Stimulated activated naive B cell treated with anti-CD40 and anti-IgM and Interleukin-4, amounts not matched to agents 10 μg/mL and 1 μg/mL and 100 μg/mL, for 72 hours (primary cell): ENCODE measurements around the gene TLE3.

Source experiments
- ATAC-seq, 2 donors: fragments of 150-1000 bp; cut with Tn5 transposase; replicated peaks; 2 replicates each; pipeline ENCODE4 v1.10.0; 2021; ENCODE audit warnings: moderate library complexity in 1 of 2
- DNase-seq: peaks from one replicate; pipeline ENCODE4 v3.0.0; 2021
- H3K27ac Mint-ChIP-seq: one replicate; pipeline ENCODE4 v1.8.0; 2022; ENCODE audit warnings: mild to moderate bottlenecking, mixed read lengths
- H3K27me3 Mint-ChIP-seq, 2 donors: one replicate each; pipeline ENCODE4 v1.8.0; 2022; ENCODE audit warnings: mixed read lengths in 2 of 2
- H3K36me3 Mint-ChIP-seq, 2 donors: one replicate each; pipeline ENCODE4 v1.8.0; 2022; ENCODE audit warnings: mixed read lengths in 2 of 2, mild to moderate bottlenecking in 1 of 2
- H3K4me1 Mint-ChIP-seq, 2 donors: one replicate each; pipeline ENCODE4 v1.8.0; 2022; ENCODE audit warnings: mixed read lengths in 2 of 2, mild to moderate bottlenecking in 1 of 2
- H3K4me3 Mint-ChIP-seq, 2 donors: one replicate each; pipeline ENCODE4 v1.8.0; 2022; ENCODE audit warnings: mild to moderate bottlenecking in 2 of 2, mixed read lengths in 2 of 2, moderate library complexity in 1 of 2
- H3K9me3 Mint-ChIP-seq, 2 donors: one replicate each; pipeline ENCODE4 v1.8.0; 2022; ENCODE audit warnings: mixed read lengths in 2 of 2, mild to moderate bottlenecking in 1 of 2

TLE3 gene

DNA sequence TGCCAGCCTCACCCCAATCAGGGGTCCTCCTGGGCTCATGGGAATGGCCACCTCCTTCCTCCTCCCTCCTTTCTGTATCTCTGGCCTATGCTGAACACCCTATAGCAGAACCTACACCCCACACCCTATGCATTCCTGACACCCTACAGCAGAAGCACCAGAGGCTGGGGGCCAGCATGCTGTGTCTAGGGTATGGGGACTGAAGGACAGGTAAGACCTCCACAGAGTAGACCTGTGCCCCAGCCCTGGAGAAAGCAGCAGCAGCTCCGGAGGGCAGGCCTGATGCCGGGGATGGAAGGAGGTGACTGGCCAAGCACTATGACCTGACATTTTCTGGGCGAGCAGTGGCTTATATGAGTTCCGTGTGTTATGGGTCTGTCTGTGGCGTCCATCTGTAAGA lies 66.9 kb downstream of the TLE3 start:
- no peak for DNase-seq
- no peaks in the 10 kb centered on the region for H3K9me3 Mint-ChIP-seq
- peaks cover 13 to 14% of the 10 kb centered on the region in 2 donors for H3K4me1 Mint-ChIP-seq
- peak overlapping the region; percentile 39 for H3K27ac Mint-ChIP-seq
- no peak for ATAC-seq
- no peak overlapping the region for H3K4me3 Mint-ChIP-seq
- peaks cover 15 to 26% of the 10 kb centered on the region in 2 donors for H3K27me3 Mint-ChIP-seq
- no peaks in the 10 kb centered on the region for H3K36me3 Mint-ChIP-seq

DNA sequence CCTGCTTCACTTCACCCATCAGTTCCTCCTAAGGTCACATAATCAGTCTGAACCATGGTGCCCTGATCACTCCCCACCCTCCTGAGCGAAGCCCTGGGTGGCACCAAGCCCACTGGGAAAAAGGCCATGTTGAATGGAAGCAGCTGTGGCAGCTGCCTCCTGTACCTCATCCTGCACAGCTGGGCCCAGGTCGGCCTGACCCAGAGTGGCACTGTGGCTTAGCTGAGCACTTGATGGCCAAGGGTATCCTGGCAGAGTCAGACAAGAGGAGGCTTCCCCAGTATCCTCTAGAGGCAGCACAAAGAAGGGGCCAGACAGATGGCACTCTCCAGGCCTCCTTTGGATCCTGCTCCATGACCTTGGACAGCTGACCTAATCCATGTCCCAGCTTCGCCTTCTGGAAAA lies 68.4 kb downstream of the TLE3 start:
- Mint-ChIP-seq H3K36me3 (no peaks in the 10 kb centered on the region), H3K4me3 (no peak overlapping the region), H3K4me1 (peaks cover 4 to 7% of the 10 kb centered on the region in 2 donors), H3K27me3 (peaks cover 31 to 41% of the 10 kb centered on the region in 2 donors), H3K9me3 (no peaks in the 10 kb centered on the region), H3K27ac (no peak overlapping the region)
- DNase-seq (no peak), ATAC-seq (no peak)

DNA sequence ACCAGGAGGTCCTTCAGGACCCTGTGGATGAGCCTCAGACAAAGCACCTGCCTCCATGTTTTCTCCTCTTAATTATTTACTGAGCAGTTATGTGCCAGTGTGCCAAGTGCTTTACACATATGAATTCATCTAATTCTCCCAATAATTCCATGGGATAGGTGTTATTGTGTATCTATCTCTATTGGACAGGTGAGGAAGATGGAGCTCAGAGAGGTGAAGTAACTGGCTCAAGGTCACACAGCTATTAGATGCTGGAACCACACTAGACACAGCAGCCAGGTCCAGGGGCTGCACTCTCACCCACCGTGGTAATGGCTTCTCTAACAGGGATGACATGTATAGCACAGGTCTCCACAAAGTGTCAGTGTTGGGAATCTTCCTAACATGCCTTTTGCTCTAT lies 70.2 kb downstream of the TLE3 start:
- no peaks in the 10 kb centered on the region for H3K36me3 Mint-ChIP-seq
- DNase-seq, result no peak
- H3K27me3 Mint-ChIP-seq, result peaks cover 36 to 56% of the 10 kb centered on the region in 2 donors
- peaks cover 12 to 15% of the 10 kb centered on the region in 2 donors for H3K4me1 Mint-ChIP-seq
- H3K9me3 Mint-ChIP-seq, result no peaks in the 10 kb centered on the region
- no peak overlapping the region for H3K27ac Mint-ChIP-seq
- H3K4me3 Mint-ChIP-seq, result no peak overlapping the region
- no peak for ATAC-seq

DNA sequence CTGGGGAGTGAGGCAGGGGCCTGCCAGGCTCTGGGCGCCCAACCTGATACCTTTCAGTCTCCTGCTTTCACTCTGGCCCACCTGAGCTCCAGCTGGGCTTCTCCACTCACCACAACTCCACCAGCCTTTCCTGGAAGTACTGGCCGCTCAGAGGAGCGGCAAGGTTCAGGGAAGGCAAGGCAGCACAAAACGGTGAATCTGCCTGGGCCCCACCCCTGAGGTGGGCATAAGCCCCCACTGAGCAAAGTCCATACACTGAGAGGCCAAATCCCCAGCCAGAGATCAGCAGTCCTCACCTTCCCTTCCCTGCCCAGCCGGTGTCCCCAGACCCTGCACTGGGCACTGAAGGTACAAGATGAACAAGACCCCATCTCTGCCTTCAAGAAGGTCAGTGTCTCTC lies 70.7 kb downstream of the TLE3 start:
- H3K27ac Mint-ChIP-seq, result no peak overlapping the region
- peaks cover 0 to 2% of the 10 kb centered on the region in 2 donors for H3K36me3 Mint-ChIP-seq
- H3K4me1 Mint-ChIP-seq, result peaks cover 12 to 16% of the 10 kb centered on the region in 2 donors
- DNase-seq (no peak), ATAC-seq (no peak)
- H3K27me3 Mint-ChIP-seq, result peaks cover 41 to 62% of the 10 kb centered on the region in 2 donors
- no peak overlapping the region for H3K4me3 Mint-ChIP-seq
- H3K9me3 Mint-ChIP-seq, result no peaks in the 10 kb centered on the region

DNA sequence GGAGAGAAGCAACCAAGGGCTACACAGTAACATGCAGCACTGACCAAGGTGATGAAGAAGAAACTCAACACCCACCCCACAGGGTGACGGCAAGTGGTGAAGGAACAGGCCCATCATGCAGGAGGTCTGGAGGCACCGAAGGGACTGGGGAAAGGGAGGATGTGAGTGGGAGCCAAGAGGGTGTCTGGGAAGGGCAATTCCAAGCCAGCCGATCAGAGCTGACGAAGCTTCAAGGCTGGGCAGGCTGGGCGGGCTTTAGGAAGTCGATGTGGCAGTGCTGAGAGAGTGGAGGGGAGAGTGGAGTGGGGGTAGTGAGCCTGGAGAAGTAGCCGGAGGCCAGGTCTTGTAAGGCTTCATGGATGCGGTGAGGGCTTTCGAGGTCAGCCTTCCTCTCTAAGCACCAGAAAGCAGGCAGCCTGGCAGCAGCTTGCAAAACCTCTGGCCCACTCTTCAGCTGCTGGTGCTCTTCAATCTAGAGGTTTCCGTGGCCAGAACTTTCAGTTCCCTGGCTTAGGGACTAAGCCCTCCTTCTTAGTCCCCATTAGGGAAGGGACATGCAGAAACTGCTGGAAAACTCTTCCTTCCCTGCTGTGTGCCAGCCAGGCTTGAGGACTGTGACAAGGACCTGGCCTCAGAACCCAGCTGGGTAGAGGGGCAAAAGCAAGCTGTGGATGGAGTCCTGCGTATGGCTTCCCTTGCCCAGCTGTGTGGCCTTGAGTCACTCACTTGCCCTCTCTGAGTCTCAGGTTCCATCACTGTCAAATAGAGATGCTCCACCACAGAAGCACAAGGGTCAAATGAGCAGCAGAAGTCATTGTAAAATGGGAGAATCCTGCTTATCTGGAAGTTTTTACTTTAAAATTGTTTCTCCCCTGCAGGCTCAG lies 72.1 kb downstream of the TLE3 start:
- no peak overlapping the region for H3K4me3 Mint-ChIP-seq
- H3K27ac Mint-ChIP-seq, result no peak overlapping the region

DNA sequence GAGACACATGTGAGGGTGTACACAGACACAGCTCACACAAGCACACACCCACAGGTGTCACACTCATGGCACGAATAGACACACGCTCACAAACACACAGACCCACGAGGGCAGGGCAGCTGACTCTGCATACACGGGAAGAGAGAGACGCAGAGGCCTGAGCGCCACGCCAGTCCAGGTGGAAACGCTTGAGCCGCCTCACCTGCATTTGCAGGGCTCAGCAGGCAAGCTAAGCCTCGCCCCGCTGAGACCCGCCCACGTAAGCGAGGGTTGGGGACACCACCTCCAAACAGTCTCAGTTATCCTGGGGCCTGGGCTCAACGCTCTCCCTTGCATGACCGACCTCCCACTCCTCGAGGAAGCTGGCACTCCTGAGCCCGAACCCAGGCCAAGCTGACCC lies 73.2 kb downstream of the TLE3 start:
- no peak for DNase-seq
- H3K9me3 Mint-ChIP-seq, result no peaks in the 10 kb centered on the region
- peaks cover 37 to 61% of the 10 kb centered on the region in 2 donors for H3K27me3 Mint-ChIP-seq
- H3K4me1 Mint-ChIP-seq, result peaks cover 12 to 18% of the 10 kb centered on the region in 2 donors
- no peak overlapping the region for H3K27ac Mint-ChIP-seq
- no peak overlapping the region for H3K4me3 Mint-ChIP-seq
- peaks cover 0 to 2% of the 10 kb centered on the region in 2 donors for H3K36me3 Mint-ChIP-seq
- no peak for ATAC-seq

More for the DNA sequence above, 72.1 kb downstream of the TLE3 start:
- H3K27me3 Mint-ChIP-seq, result peaks cover 38 to 62% of the 10 kb centered on the region in 2 donors
- H3K36me3 Mint-ChIP-seq, result peaks cover 0 to 2% of the 10 kb centered on the region in 2 donors
- ATAC-seq, result no peak
- H3K4me1 Mint-ChIP-seq, result peaks cover 12 to 16% of the 10 kb centered on the region in 2 donors
- DNase-seq, result no peak
- H3K9me3 Mint-ChIP-seq, result no peaks in the 10 kb centered on the region

DNA sequence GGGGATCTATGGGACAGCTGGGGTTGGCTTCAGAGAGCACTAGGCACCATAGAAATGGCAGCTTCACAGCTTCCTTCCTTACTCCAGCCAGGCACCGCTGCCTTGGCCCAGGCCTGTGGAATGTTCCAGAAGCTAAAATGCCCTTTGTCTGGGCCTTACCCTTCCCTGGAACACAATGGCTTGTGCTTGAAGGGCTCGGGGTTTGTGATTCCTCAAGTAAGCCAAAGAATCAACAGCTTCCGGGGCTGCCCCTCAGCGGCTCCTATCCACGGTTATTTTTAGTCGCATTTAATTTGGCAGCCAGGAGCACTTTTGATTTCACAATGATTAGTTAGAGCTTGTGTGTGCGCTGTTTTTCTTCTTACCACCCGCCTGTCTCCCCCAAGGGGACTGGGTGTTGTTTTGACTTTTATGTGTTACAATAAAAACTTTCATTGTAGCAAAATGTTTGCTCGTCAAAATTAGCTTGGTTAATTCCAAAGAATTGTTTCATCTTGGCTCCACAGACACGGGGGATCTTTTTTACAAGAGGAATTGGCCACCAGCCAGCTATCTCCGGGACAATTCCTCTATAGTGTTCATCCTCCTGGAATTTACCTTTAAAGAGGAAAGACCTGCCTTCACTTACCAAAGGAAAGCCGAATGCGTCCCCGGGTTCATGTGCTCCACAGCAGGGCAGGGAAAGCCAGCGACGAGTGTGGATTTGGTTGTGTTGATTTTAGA lies 73.8 kb downstream of the TLE3 start:
- no peak overlapping the region for H3K27ac Mint-ChIP-seq
- no peak for ATAC-seq
- no peak for DNase-seq
- H3K36me3 Mint-ChIP-seq, result peaks cover 0 to 2% of the 10 kb centered on the region in 2 donors
- H3K4me1 Mint-ChIP-seq, result peaks cover 18 to 23% of the 10 kb centered on the region in 2 donors
- no peaks in the 10 kb centered on the region for H3K9me3 Mint-ChIP-seq
- H3K27me3 Mint-ChIP-seq, result peaks cover 38 to 60% of the 10 kb centered on the region in 2 donors
- no peak overlapping the region for H3K4me3 Mint-ChIP-seq

DNA sequence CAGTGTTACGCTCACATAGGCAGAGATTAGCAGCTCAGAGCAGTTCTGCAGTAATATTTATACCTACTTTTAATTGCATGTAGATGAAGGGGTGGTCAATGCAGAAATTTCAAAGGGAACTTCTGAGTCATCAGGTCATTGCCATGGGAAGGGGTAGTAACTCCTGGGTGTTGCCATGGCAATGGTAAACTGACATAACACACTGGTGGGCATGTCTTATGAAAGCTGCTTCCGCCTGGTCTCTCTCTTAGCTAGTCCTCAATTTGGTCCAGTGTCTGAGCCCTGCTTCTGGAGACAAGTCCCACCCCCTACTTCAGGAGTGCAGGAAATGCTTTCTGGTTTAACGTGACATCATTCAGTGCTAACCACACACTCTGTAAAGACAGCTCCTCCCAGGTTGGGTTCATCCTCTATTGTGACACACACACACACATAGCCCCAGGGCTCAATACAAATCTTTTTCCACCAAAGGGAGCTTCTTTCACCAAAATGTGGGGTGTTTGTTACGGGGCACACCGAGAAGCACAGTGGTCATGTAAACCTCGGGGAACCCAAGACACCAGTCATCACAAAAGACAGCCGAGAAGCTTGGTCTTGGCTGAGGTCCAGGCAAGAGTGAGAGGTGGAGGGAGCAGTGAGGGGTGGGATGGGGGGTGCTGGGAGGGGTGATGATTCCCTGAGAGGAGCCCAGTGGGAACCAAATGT lies 74.5 kb downstream of the TLE3 start:
- H3K27ac Mint-ChIP-seq, result peak overlapping the region; percentile 53
- ATAC-seq, result peak; percentile 83 to 85
- no peaks in the 10 kb centered on the region for H3K9me3 Mint-ChIP-seq
- H3K27me3 Mint-ChIP-seq, result peaks cover 38 to 59% of the 10 kb centered on the region in 2 donors
- DNase-seq, result no peak
- no peak overlapping the region for H3K4me3 Mint-ChIP-seq
- H3K4me1 Mint-ChIP-seq, result peaks cover 21 to 23% of the 10 kb centered on the region in 2 donors
- H3K36me3 Mint-ChIP-seq, result peaks cover 0 to 2% of the 10 kb centered on the region in 2 donors

DNA sequence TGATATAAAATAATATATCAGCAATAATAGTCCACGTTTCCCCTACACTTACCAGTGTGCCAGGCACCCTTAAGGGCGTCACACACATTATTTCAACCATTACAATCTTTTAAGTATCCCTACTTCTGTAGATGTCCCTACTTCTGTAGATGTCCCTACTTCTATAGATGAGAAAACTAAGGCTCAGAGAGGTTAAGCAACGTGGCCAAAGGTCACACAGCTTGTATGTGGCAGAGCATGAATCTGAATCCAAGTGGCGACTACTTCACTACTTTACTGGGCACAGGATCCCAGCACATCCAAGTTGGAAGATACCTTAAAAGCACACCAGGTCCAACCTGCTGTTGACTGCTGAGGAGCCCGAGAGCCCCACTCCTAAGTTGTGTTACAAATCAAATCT lies 77.5 kb downstream of the TLE3 start:
- Mint-ChIP-seq H3K27ac (no peak overlapping the region), H3K36me3 (peaks cover 2 to 7% of the 10 kb centered on the region in 2 donors), H3K9me3 (peaks cover 3% of the 10 kb centered on the region in 2 donors), H3K27me3 (peaks cover 40 to 45% of the 10 kb centered on the region in 2 donors), H3K4me1 (peaks cover 39 to 47% of the 10 kb centered on the region in 2 donors), H3K4me3 (no peak overlapping the region)
- ATAC-seq, result no peak
- no peak for DNase-seq

DNA sequence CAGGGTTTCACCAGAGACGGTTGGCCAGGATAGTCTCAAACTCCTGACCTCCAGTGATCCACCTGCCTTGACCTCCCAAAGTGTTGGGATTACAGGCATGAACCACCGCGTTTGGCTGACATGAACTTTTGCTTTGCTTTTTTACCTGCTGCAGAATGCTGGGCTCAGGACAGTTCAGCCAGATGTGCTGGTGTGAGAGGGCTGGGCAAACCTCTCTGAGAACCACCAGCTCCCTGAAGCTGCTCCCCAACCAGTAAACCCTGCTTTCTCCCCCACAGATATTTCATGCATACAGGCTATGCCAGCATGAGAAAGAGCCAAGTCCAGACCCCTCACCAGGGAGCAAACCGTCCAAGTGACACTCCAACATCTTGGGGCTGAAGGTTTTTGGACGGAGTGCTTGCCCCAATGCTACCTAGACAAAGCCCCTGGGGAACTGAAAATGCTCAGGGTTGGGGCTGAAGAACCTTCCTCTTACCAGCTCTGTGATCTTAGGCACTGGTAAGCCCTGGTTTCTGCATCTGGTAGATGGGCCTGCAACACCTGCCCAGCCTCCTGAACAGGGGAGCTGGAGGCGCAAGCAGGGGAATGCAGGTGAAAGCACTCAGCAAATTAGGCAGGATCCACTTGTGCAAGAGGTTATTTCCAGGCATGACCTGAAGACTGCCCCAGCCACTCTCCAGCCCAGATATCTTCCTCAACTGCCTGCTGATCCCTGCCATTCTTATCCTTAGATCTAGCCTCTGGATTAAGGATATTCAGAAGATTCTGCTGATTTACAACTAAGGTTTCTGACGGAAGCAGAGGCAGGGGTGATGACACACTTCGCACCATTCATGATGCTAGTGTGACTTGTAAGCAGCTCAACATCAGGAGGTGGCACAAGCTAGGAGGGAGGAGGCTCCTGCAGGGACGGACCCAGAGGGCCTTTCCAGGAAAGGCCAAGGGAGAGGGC lies 78.8 kb downstream of the TLE3 start:
- peaks cover 2 to 7% of the 10 kb centered on the region in 2 donors for H3K36me3 Mint-ChIP-seq
- H3K27ac Mint-ChIP-seq, result no peak overlapping the region
- no peak overlapping the region for H3K4me3 Mint-ChIP-seq
- ATAC-seq (no peak), DNase-seq (no peak)
- H3K27me3 Mint-ChIP-seq, result peaks cover 30 to 32% of the 10 kb centered on the region in 2 donors
- peaks cover 3% of the 10 kb centered on the region in 2 donors for H3K9me3 Mint-ChIP-seq
- peaks cover 48 to 54% of the 10 kb centered on the region in 2 donors for H3K4me1 Mint-ChIP-seq

DNA sequence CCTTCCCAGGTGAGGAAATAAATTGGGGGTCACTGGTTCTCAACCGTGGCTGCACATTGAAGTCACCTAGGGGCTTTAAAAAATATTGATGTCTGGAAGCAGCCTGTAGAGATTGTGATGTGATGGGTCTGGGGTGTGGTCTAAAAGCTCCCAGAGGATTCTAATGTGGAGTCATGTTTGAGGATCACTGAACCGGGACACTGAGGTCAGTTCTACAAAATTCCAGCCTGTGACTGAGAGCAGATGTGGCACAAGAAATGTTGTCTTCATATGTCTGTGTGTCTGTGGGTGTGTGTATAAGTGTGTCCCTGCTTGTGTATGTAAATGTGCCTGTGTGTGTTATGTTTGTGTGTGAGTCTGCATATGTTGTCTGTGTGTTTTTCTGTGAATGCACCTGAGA lies 79.9 kb downstream of the TLE3 start:
- ATAC-seq (no peak), DNase-seq (no peak)
- peaks cover 2 to 7% of the 10 kb centered on the region in 2 donors for H3K36me3 Mint-ChIP-seq
- peaks cover 28 to 29% of the 10 kb centered on the region in 2 donors for H3K27me3 Mint-ChIP-seq
- peaks cover 45 to 48% of the 10 kb centered on the region in 2 donors for H3K4me1 Mint-ChIP-seq
- H3K4me3 Mint-ChIP-seq, result no peak overlapping the region
- H3K27ac Mint-ChIP-seq, result no peak overlapping the region
- peaks cover 3% of the 10 kb centered on the region in 2 donors for H3K9me3 Mint-ChIP-seq

DNA sequence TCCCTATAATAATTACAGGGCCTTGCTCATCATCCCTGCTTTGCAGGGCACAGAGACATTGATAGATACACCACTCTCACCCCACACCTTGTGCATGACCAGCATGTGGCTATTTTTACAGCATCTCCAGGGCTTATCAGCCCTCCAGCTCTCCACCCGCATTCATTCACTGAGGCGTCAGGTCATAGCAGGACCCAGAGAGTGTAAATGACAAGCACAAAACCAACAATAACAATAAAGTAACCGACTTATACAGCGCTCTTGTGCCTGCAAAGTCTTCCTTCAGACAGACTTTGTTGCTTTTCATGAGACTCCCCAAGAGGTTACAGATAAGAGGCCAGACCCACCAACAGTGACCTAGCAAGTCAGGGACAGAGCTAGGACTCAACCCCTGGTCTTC lies 80.7 kb downstream of the TLE3 start:
- Mint-ChIP-seq H3K9me3 (peaks cover 3% of the 10 kb centered on the region in 2 donors), H3K27me3 (peaks cover 21 to 22% of the 10 kb centered on the region in 2 donors), H3K4me1 (peaks cover 44% of the 10 kb centered on the region in 2 donors), H3K27ac (peak overlapping the region; percentile 1), H3K4me3 (no peak overlapping the region), H3K36me3 (peaks cover under 1 to 7% of the 10 kb centered on the region in 2 donors)
- DNase-seq (no peak), ATAC-seq (no peak)

DNA sequence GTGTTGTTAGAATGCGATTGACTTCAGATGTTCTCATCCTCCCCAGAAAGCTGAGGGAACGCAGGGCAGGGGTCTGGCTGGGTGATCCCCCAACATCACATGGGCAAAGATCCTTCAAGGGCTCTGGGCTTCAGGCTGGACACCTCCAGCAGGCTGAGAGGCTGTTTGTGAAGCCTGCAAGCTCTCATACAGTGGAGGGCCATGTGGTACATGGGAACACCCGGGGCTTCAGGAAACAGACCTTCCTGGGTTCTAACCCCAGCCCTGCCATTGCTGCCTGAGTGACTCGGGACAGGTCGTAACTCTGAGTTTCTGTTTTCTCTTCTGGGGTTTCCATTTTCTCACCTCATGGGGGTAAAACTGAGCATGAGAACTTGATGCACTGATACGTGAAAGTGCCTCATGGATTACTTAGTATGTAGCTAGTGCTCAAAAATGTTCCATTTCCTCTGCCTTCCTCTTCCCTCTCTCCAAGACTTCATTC lies 81.2 kb downstream of the TLE3 start:
- Mint-ChIP-seq H3K4me3 (no peak overlapping the region), H3K9me3 (peaks cover 3% of the 10 kb centered on the region in 2 donors), H3K36me3 (peaks cover 0 to 7% of the 10 kb centered on the region in 2 donors), H3K4me1 (peaks cover 44% of the 10 kb centered on the region in 2 donors), H3K27ac (no peak overlapping the region), H3K27me3 (peaks cover 19 to 21% of the 10 kb centered on the region in 2 donors)
- no peak for DNase-seq
- ATAC-seq, result peak in 1 of 2 donors; percentile 10
